Measurements from ENCODE around the gene ROBO1.

DNA sequence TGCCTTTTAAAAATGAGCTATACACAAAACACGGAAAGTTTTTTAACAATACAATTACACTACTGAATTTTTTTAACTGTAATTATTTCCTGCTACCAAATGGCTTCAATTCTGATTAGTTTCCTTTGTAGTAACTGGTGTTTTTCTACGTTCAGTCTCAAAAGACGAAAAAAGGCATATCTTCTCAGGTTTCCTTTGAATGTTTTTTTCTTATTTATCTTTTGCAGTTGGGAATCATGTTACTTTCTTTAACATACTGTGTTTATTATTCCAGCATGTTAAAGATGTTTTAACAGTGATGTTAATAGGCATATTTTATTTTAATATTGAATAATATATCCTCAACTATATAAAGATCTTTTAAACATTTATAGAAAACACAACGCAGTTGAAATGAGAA is 1055.5 kb downstream of the ROBO1 start:
- TF ChIP-seq, protein P1, sequence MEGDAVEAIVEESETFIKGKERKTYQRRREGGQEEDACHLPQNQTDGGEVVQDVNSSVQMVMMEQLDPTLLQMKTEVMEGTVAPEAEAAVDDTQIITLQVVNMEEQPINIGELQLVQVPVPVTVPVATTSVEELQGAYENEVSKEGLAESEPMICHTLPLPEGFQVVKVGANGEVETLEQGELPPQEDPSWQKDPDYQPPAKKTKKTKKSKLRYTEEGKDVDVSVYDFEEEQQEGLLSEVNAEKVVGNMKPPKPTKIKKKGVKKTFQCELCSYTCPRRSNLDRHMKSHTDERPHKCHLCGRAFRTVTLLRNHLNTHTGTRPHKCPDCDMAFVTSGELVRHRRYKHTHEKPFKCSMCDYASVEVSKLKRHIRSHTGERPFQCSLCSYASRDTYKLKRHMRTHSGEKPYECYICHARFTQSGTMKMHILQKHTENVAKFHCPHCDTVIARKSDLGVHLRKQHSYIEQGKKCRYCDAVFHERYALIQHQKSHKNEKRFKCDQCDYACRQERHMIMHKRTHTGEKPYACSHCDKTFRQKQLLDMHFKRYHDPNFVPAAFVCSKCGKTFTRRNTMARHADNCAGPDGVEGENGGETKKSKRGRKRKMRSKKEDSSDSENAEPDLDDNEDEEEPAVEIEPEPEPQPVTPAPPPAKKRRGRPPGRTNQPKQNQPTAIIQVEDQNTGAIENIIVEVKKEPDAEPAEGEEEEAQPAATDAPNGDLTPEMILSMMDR (optimal IDR thresholded peaks at IDR 0.05 in 1 of 3, IDR thresholded peaks at IDR 0.05 in 1 of 3, conservative IDR thresholded peaks at IDR 0.05 in 1 of 3; ENCODE audit: extremely low read depth in 1 of 3, insufficient read depth in 2 of 3, low read length in 3 of 3) = no peak
- TF ChIP-seq EZH2 (IDR thresholded peaks at IDR 0.05; ENCODE audit: low read length) = no peak
